Skeletal muscle tissue (tissue), 4 donors: ENCODE data around the gene FKBP4. TPM values are rescaled to one million over a fixed set of nuclear protein-coding genes. Genes with fewer than 3 reads are reported as not detected.

Source experiments
- H3K27ac ChIP-seq: one replicate; pipeline ENCODE4 v1.7.0; 2013; ENCODE audit warnings: mild to moderate bottlenecking, low read depth, low read length, inconsistent platforms
- H3K27me3 ChIP-seq, 3 donors: one replicate each; pipeline ENCODE4 v1.7.0; 2013; ENCODE audit warnings: low read length in 3 of 3; ENCODE audit not compliant: control insufficient read depth in 3 of 3, insufficient read depth in 3 of 3
- H3K36me3 ChIP-seq, 3 donors: one replicate each; pipeline ENCODE4 v1.7.0; 2013; ENCODE audit warnings: low read length in 3 of 3; ENCODE audit not compliant: control insufficient read depth in 3 of 3, insufficient read depth in 3 of 3
- H3K4me1 ChIP-seq, 3 donors: one replicate each; pipeline ENCODE4 v1.7.0; 2013; ENCODE audit warnings: low read length in 3 of 3, mild to moderate bottlenecking in 3 of 3; ENCODE audit not compliant: control insufficient read depth in 3 of 3, insufficient read depth in 3 of 3
- H3K4me3 ChIP-seq, 3 donors: one replicate each; pipeline ENCODE4 v1.7.0; 2013; ENCODE audit warnings: low read length in 3 of 3
- H3K9ac ChIP-seq, 3 donors: one replicate each; pipeline ENCODE4 v1.7.0; 2013; ENCODE audit warnings: low read length in 3 of 3, mild to moderate bottlenecking in 3 of 3, moderate library complexity in 2 of 3, low read depth in 1 of 3
- H3K9me3 ChIP-seq, 3 donors: one replicate each; pipeline ENCODE4 v1.7.0; 2013; ENCODE audit warnings: low read length in 3 of 3; ENCODE audit not compliant: control insufficient read depth in 3 of 3
- total RNA-seq: library from RNA; depleted of rRNA; stranded (reverse); fragments of >200 nt; gene quantifications from one replicate; pipeline ENCODE4 v1.2.3, GENCODE V29; 2014
- donor health status: Osteomylitis.

Gene FKBP4
- total RNA-seq, 1 donor from 2014 or later, result 27.1 TPM

GRCh38 chr12:2796187-2796666 is 1.5 kb downstream of the FKBP4 start:
- Histone ChIP-seq H3K4me3 (peak overlapping the region; percentile 78 to 89 (median 85)), H3K27me3 (no peaks in the 10 kb centered on the region), H3K4me1 (peaks cover 22 to 33% (median 28%) of the 10 kb centered on the region in 3 donors), H3K9me3 (no peaks in the 10 kb centered on the region), H3K9ac (peak overlapping the region; percentile 81 to 86 (median 83)), H3K36me3 (peaks cover 34 to 42% (median 40%) of the 10 kb centered on the region in 3 donors), H3K27ac (peak overlapping the region; percentile 54)

GRCh38 chr12:2797721-2798418 is 3.1 kb downstream of the FKBP4 start:
- no peaks in the 10 kb centered on the region for H3K27me3 ChIP-seq
- H3K9ac ChIP-seq, result no peak overlapping the region
- H3K4me1 ChIP-seq, result peaks cover 22 to 33% (median 29%) of the 10 kb centered on the region in 3 donors
- no peak overlapping the region for H3K27ac ChIP-seq
- H3K36me3 ChIP-seq, result peaks cover 41 to 57% (median 53%) of the 10 kb centered on the region in 3 donors
- no peaks in the 10 kb centered on the region for H3K9me3 ChIP-seq
- H3K4me3 ChIP-seq, result no peak overlapping the region

DNA sequence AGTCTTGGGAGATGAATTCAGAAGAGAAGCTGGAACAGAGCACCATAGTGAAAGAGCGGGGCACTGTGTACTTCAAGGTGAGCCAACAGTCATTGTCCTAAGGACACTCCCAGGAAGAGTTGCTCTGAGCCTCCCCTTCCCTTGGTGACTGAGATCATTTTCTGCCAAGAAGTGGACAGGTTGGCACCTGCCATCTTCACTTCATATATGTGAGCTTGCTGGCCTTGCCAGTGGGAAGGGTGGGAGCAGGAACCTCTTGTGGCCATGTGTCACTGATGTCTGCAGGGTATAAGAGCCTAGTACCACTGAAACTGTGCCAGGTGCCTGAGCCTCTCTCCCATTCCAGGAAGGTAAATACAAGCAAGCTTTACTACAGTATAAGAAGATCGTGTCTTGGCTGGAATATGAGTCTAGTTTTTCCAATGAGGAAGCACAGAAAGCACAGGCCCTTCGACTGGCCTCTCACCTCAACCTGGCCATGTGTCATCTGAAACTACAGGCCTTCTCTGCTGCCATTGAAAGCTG is 5.3 kb downstream of the FKBP4 start:
- Histone ChIP-seq H3K4me1 (peaks cover 27 to 36% (median 32%) of the 10 kb centered on the region in 3 donors), H3K4me3 (no peak overlapping the region), H3K27ac (no peak overlapping the region)

GRCh38 chr12:2801044-2801783 is 6.4 kb downstream of the FKBP4 start:
- H3K27ac ChIP-seq, result no peak overlapping the region

More for the DNA sequence above, 5.3 kb downstream of the FKBP4 start:
- Histone ChIP-seq H3K9ac (no peak overlapping the region), H3K36me3 (peaks cover 52 to 78% (median 72%) of the 10 kb centered on the region in 3 donors), H3K9me3 (no peaks in the 10 kb centered on the region), H3K27me3 (no peaks in the 10 kb centered on the region)

DNA sequence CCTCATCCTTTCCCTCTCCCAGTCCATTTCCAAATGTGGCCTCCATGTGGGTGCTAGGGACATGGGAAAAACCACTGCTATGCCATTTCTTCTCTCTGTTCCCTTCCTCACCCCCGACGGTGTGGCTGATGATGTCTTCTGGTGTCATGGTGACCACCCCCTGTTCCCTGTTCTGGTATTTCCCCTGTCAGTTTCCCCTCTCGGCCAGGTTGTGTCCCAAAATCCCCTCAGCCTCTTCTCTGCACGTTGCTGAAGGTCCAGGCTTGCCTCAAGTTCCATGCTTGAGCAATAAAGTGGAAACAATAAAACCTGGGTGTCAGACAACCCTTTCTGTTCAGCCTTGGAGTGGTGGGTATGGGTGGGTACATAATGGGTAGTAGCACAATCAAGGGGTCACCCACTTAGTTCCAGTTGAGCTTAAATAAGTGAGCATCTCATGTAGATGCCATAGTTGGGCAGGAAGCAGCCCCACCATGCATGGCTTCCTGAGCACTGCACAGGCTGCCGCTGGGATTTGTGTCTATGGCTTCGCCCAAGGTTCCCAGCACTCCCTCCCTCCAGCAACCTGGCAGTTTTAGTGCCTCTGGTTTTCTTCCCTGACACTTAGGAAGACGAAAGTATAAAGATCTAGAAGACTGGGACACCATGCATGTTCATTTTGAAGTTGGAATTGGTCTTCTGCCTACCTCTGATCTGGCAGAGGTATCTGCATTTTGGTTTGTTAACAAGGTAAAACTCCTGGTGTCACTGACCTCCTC is 9.0 kb downstream of the FKBP4 start:
- Histone ChIP-seq H3K4me1 (peaks cover 7 to 16% (median 10%) of the 10 kb centered on the region in 3 donors), H3K9me3 (no peaks in the 10 kb centered on the region), H3K27ac (no peak overlapping the region), H3K27me3 (no peaks in the 10 kb centered on the region), H3K4me3 (no peak overlapping the region), H3K9ac (no peak overlapping the region), H3K36me3 (peaks cover 39 to 69% (median 63%) of the 10 kb centered on the region in 3 donors)

More at GRCh38 chr12:2801044-2801783, 6.4 kb downstream of the FKBP4 start:
- Histone ChIP-seq H3K36me3 (peaks cover 52 to 79% (median 78%) of the 10 kb centered on the region in 3 donors), H3K9ac (peak overlapping the region in 1 of 3 donors; percentile 36), H3K27me3 (no peaks in the 10 kb centered on the region), H3K4me3 (no peak overlapping the region), H3K4me1 (peaks cover 23 to 33% (median 27%) of the 10 kb centered on the region in 3 donors), H3K9me3 (no peaks in the 10 kb centered on the region)

DNA sequence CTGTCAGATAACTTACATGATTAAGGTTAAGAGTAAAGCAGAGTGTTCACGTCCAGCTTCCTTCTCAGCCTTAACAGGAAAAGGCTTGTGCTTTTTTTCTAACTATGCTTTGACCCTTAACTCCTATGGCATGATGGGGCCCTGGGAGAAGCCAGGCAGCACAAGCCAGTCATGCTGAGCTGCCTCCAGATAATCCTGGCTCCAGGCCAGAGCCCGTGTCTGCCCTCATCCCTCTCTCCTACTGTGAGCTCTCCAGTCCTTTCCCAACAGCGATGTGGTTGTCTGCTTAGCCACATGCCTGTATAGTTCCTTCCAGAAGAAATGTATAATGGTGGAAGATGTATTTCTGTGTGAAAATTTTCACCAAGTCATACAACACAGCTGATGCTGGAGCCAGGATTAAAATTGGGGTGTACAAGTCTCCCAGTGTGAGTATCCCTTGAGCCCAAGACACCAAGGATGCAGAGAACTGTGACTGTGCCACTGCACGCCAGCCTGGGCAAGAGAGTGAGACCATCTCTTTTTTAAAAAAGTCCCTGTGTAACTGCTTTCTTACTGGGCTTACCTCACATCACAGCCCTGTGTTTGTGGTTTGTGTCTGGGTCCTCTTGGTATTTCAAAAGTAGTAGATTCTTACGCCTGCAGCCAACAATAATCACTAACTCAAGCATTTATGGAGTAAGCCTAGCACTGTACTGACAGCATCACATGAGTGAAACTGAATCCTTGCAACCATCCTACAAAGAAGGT is 9.8 kb downstream of the FKBP4 start:
- H3K27ac ChIP-seq, result no peak overlapping the region
- H3K36me3 ChIP-seq, result peaks cover 32 to 62% (median 55%) of the 10 kb centered on the region in 3 donors
- H3K9me3 ChIP-seq, result no peaks in the 10 kb centered on the region
- H3K4me1 ChIP-seq, result peaks cover 7 to 15% (median 10%) of the 10 kb centered on the region in 3 donors
- H3K4me3 ChIP-seq, result no peak overlapping the region
- no peaks in the 10 kb centered on the region for H3K27me3 ChIP-seq
- no peak overlapping the region for H3K9ac ChIP-seq

GRCh38 chr12:2805143-2805520 is 10.4 kb downstream of the FKBP4 start:
- H3K9ac ChIP-seq, result no peak overlapping the region
- peaks cover 27 to 56% (median 49%) of the 10 kb centered on the region in 3 donors for H3K36me3 ChIP-seq
- no peaks in the 10 kb centered on the region for H3K27me3 ChIP-seq
- H3K9me3 ChIP-seq, result no peaks in the 10 kb centered on the region
- H3K4me3 ChIP-seq, result no peak overlapping the region
- peaks cover 7 to 13% (median 10%) of the 10 kb centered on the region in 3 donors for H3K4me1 ChIP-seq
- no peak overlapping the region for H3K27ac ChIP-seq

DNA sequence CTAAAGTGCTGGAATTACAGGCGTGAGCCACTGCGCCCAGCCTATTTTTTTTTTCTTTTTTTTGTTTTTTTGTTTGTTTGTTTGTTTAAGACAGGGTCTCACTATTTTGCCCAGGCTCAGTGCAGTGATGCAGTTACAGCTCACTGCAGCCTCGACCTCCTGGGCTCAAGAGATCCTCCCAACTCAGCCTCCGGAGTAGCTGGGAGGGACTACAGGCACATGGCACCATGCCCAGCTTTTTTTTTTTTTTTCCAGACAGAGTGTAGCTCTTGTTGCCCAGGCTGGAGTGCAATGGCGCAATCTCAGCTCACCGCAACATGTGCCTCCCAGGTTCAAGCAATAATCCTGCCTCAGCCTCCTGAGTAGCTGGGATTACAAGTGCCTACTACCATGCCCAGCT is 11.9 kb downstream of the FKBP4 start:
- no peak overlapping the region for H3K4me3 ChIP-seq
- no peaks in the 10 kb centered on the region for H3K9me3 ChIP-seq
- peaks cover 3 to 11% (median 10%) of the 10 kb centered on the region in 3 donors for H3K4me1 ChIP-seq
- peaks cover 14 to 40% (median 36%) of the 10 kb centered on the region in 3 donors for H3K36me3 ChIP-seq
- no peak overlapping the region for H3K27ac ChIP-seq
- no peaks in the 10 kb centered on the region for H3K27me3 ChIP-seq
- H3K9ac ChIP-seq, result no peak overlapping the region

DNA sequence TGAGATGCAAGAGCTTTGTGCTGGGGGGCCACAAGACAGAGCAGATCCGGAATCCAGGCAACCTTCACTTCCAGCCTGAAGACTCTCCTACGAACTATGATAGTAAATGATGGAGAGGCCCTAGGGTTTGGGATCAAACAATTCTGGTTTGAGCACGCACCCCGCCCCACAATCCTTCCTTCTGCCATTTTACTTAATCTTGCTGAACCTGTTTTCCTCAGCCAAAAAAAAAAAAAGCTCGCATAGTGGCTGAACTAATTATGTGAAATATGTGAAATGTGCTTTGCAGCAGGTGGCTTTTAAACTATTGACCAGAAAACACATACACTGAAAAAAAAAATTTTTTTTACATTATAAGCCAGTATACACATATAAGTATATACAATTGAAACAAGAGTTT is 17.0 kb downstream of the FKBP4 start:
- Histone ChIP-seq H3K4me3 (peak overlapping the region; percentile 86 to 100 (median 91)), H3K9me3 (no peaks in the 10 kb centered on the region), H3K27me3 (no peaks in the 10 kb centered on the region), H3K36me3 (peaks cover 3 to 8% (median 7%) of the 10 kb centered on the region in 3 donors), H3K9ac (peak overlapping the region; percentile 47 to 100 (median 83)), H3K27ac (peak overlapping the region; percentile 83), H3K4me1 (peaks cover 12 to 18% (median 12%) of the 10 kb centered on the region in 3 donors)
